Ovary (tissue), 3 donors: ENCODE measurements around the gene SMIM11.

Experiments used
- EP300 ChIP-seq: sonication (generic); formaldehyde crosslinking; IDR thresholded peaks from one replicate; pipeline ENCODE4 v1.6.1; 2017; ENCODE audit warnings: antibody characterized with exemption
- POLR2A ChIP-seq: fragments of 450-650 bp; IDR thresholded peaks from one replicate; pipeline ENCODE4 v1.6.1; 2017; ENCODE audit warnings: antibody characterized with exemption, mild to moderate bottlenecking, moderate library complexity
- TF ChIP-seq, protein P1 (sequence below), 3 donors: fragments of 450-650 bp in 2 of 3; fragments of 200-600 bp in 1 of 3; IDR thresholded peaks; one replicate each; pipeline versions ENCODE4 v1.5.1 to v1.8.0; 2016 to 2022; ENCODE audit warnings: antibody characterized with exemption in 3 of 3, mild to moderate bottlenecking in 1 of 3
- donor health status: DM: no; HTN: no; CAD: no.

GRCh38 chr21:34338226-34338625 lies 37.1 kb upstream of the SMIM11 start:
- TF ChIP-seq, protein P1, sequence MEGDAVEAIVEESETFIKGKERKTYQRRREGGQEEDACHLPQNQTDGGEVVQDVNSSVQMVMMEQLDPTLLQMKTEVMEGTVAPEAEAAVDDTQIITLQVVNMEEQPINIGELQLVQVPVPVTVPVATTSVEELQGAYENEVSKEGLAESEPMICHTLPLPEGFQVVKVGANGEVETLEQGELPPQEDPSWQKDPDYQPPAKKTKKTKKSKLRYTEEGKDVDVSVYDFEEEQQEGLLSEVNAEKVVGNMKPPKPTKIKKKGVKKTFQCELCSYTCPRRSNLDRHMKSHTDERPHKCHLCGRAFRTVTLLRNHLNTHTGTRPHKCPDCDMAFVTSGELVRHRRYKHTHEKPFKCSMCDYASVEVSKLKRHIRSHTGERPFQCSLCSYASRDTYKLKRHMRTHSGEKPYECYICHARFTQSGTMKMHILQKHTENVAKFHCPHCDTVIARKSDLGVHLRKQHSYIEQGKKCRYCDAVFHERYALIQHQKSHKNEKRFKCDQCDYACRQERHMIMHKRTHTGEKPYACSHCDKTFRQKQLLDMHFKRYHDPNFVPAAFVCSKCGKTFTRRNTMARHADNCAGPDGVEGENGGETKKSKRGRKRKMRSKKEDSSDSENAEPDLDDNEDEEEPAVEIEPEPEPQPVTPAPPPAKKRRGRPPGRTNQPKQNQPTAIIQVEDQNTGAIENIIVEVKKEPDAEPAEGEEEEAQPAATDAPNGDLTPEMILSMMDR (IDR thresholded peaks at IDR 0.05): no peak
- TF ChIP-seq POLR2A (no peak), EP300 (no peak)
